K562 (cell line): ENCODE results near the gene ECI1. TPM values are rescaled to one million over a fixed set of nuclear protein-coding genes. Genes with fewer than 3 reads are reported as not detected.

Experiments used
- ARNT ChIP-seq, 2 experiments: fragments of 450-650 bp; IDR thresholded peaks; 2 replicates each; pipeline ENCODE4 v1.6.1; 2016; ENCODE audit warnings: mild to moderate bottlenecking in 1 of 2
- HDGF ChIP-seq: fragments of 450-650 bp; IDR thresholded peaks from 2 replicates; pipeline ENCODE4 v1.6.1; 2016
- JUND ChIP-seq, 2 experiments: IDR thresholded peaks; 2 replicates in 1 of 2; 3 replicates in 1 of 2; pipeline ENCODE4 v1.6.1; 2011; ENCODE audit warnings: borderline replicate concordance in 2 of 2, low read depth in 2 of 2, low read length in 2 of 2, improper control_type of control experiment in 1 of 2, missing biosample characterization in 1 of 2, missing genetic modification characterization in 1 of 2, missing genetic modification reagents in 1 of 2
- MEIS2 ChIP-seq: fragments of 450-650 bp; IDR thresholded peaks from 2 replicates; pipeline ENCODE4 v1.6.1; 2014; ENCODE audit warnings: mild to moderate bottlenecking; ENCODE audit not compliant: partially characterized antibody
- NELFE ChIP-seq: IDR thresholded peaks from 2 replicates; pipeline ENCODE4 v1.6.1; 2011; ENCODE audit warnings: mild to moderate bottlenecking; ENCODE audit not compliant: insufficient read depth, insufficient read length
- NFYB ChIP-seq: IDR thresholded peaks from 2 replicates; pipeline ENCODE4 v1.6.1; 2011; ENCODE audit warnings: mild to moderate bottlenecking, moderate library complexity; ENCODE audit not compliant: insufficient read length; ENCODE audit errors: extremely low read depth
- POLR2A ChIP-seq: fragments of 450-650 bp; conservative IDR thresholded peaks from 2 replicates; pipeline ENCODE4 v1.6.1; 2016
- SP1 ChIP-seq: sonication (generic); formaldehyde crosslinking; IDR thresholded peaks from 2 replicates; pipeline ENCODE4 v1.8.1; 2022; ENCODE audit warnings: mild to moderate bottlenecking, missing genetic modification reagents
- TRIM25 ChIP-seq: fragments of 450-650 bp; IDR thresholded peaks from 2 replicates; pipeline ENCODE4 v1.7.0; 2016; ENCODE audit warnings: borderline replicate concordance
- TRIM28 ChIP-seq: fragments of 450-650 bp; IDR thresholded peaks from 2 replicates; pipeline ENCODE4 v1.6.1; 2017
- U2AF1 ChIP-seq: fragments of 200-400 bp; formaldehyde crosslinking; optimal IDR thresholded peaks from 2 replicates; pipeline ENCODE3; 2017; ENCODE audit warnings: mild to moderate bottlenecking, low read depth, low read length, moderate library complexity
- ZNF146 ChIP-seq: IDR thresholded peaks from one replicate; pipeline ENCODE4 v1.6.1; 2018; ENCODE audit warnings: missing compliant biosample characterization; ENCODE audit not compliant: unreplicated experiment
- ZNF347 ChIP-seq: fragments of 450-650 bp; formaldehyde crosslinking; IDR thresholded peaks from 2 replicates; pipeline ENCODE4 v1.4.0; 2020; ENCODE audit warnings: low read depth, mild to moderate bottlenecking, moderate library complexity
- ZNF592 ChIP-seq: fragments of 450-650 bp; IDR thresholded peaks from 2 replicates; pipeline ENCODE4 v1.6.1; 2017; ENCODE audit warnings: antibody characterized with exemption, mild to moderate bottlenecking
- polyA plus RNA-seq, 8 experiments: library from polyadenylated mRNA; depleted of rRNA in 4 of 8; stranded (reverse) in 5 of 8; unstranded in 3 of 8; fragments of >200 nt; fragmentation: Nextera tagmentation in 2 of 8; fragmentation: Illumina TruSeq in 1 of 8; extraction: Ambion mirVana in 2 of 8; extraction: Trizol in 1 of 8; gene quantifications; 2 replicates each; pipeline versions ENCODE4 v1.2.1 to v1.2.3, GENCODE V29; 2011 to 2014; ENCODE audit warnings: inconsistent platforms in 1 of 8, missing spikeins in 1 of 8
- total RNA-seq, 7 experiments: library from RNA; depleted of rRNA in 6 of 7; stranded (reverse); fragments of >200 nt in 6 of 7; fragmentation: Illumina TruSeq in 2 of 7; extraction: Trizol in 2 of 7; gene quantifications; 2 replicates each; pipeline versions ENCODE4 v1.2.1 to v1.2.3, GENCODE V29; 2011 to 2021; ENCODE audit warnings: low replicate concordance in 1 of 7
- TF ChIP-seq, protein P1 (sequence below): IDR thresholded peaks from 2 replicates; pipeline ENCODE4 v1.6.1; 2014; ENCODE audit warnings: antibody characterized with exemption
- TF ChIP-seq, protein P2 (sequence below): sonication (generic); formaldehyde crosslinking; IDR thresholded peaks from 2 replicates; pipeline ENCODE4 v1.8.1; 2023; ENCODE audit warnings: mild to moderate bottlenecking, missing genetic modification reagents
- TF ChIP-seq, protein P3 (sequence below): IDR thresholded peaks from 2 replicates; pipeline ENCODE4 v1.6.1; 2012; ENCODE audit warnings: low read depth, low read length, improper control_type of control experiment, borderline replicate concordance

The ECI1 gene
- total and polyA plus RNA-seq, 9 of the 15 experiments (the other 6 are each of a cell fraction or from before 2014, with no cell fraction given), result 4.7 to 189 (median 54.0) TPM

- no peak for TF ChIP-seq JUND (IDR thresholded peaks at IDR 0.05; ENCODE audit: borderline replicate concordance, low read depth, low read length)
- TF ChIP-seq JUND (tag; IDR thresholded peaks at IDR 0.05; ENCODE audit: borderline replicate concordance, low read depth, low read length), result no peak
- no peak for TF ChIP-seq SP1 (CRISPR knock-in tag)
- TF ChIP-seq NELFE, result no peak
- peak; percentile 26; the same call in 1 of the 2 replicates for TF ChIP-seq ZNF592
- TF ChIP-seq ZNF347 (CRISPR knock-in tag), result no peak
- TF ChIP-seq, protein P1, sequence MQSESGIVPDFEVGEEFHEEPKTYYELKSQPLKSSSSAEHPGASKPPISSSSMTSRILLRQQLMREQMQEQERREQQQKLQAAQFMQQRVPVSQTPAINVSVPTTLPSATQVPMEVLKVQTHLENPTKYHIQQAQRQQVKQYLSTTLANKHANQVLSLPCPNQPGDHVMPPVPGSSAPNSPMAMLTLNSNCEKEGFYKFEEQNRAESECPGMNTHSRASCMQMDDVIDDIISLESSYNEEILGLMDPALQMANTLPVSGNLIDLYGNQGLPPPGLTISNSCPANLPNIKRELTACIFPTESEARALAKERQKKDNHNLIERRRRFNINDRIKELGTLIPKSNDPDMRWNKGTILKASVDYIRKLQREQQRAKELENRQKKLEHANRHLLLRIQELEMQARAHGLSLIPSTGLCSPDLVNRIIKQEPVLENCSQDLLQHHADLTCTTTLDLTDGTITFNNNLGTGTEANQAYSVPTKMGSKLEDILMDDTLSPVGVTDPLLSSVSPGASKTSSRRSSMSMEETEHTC, result no peak
- TF ChIP-seq, protein P2, sequence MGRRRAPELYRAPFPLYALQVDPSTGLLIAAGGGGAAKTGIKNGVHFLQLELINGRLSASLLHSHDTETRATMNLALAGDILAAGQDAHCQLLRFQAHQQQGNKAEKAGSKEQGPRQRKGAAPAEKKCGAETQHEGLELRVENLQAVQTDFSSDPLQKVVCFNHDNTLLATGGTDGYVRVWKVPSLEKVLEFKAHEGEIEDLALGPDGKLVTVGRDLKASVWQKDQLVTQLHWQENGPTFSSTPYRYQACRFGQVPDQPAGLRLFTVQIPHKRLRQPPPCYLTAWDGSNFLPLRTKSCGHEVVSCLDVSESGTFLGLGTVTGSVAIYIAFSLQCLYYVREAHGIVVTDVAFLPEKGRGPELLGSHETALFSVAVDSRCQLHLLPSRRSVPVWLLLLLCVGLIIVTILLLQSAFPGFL (CRISPR knock-in tag), result no peak
- TF ChIP-seq ARNT (IDR thresholded peaks at IDR 0.05), result no peak
- TF ChIP-seq POLR2A, result peak; percentile 50
- no peak for TF ChIP-seq ZNF146 (CRISPR knock-in tag)
- TF ChIP-seq HDGF, result no peak
- TF ChIP-seq U2AF1, result no peak
- no peak for TF ChIP-seq NFYB
- no peak for TF ChIP-seq TRIM28
- peak; percentile 62 for TF ChIP-seq MEIS2
- TF ChIP-seq TRIM25, result no peak
- TF ChIP-seq, protein P3, sequence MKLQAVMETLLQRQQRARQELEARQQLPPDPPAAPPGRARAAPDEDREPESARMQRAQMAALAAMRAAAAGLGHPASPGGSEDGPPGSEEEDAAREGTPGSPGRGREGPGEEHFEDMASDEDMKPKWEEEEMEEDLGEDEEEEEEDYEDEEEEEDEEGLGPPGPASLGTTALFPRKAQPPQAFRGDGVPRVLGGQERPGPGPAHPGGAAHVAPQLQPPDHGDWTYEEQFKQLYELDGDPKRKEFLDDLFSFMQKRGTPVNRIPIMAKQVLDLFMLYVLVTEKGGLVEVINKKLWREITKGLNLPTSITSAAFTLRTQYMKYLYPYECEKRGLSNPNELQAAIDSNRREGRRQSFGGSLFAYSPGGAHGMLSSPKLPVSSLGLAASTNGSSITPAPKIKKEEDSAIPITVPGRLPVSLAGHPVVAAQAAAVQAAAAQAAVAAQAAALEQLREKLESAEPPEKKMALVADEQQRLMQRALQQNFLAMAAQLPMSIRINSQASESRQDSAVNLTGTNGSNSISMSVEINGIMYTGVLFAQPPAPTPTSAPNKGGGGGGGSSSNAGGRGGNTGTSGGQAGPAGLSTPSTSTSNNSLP, result no peak
These were observed 38.7 kb downstream of the ECI1 start (continued) for GRCh38 chr16:2212362-2213324.
